Measurements from ENCODE around the gene PRXL2B. TPM values are rescaled to one million over a fixed set of nuclear protein-coding genes. Genes with fewer than 3 reads are reported as not detected.

The PRXL2B gene
- total RNA-seq, 1 experiment from 2014 or later: 32.2 TPM

- no peak for TF ChIP-seq EZH2phosphoT487 (IDR thresholded peaks at IDR 0.05; ENCODE audit: borderline replicate concordance)
- TF ChIP-seq CTCF (IDR thresholded peaks at IDR 0.05 in 2 of 3, conservative IDR thresholded peaks at IDR 0.05 in 1 of 3; ENCODE audit: borderline replicate concordance in 1 of 3, insufficient read depth in 1 of 3, low read depth in 2 of 3, low read length in 2 of 3): no peak
- TF ChIP-seq, protein P1, sequence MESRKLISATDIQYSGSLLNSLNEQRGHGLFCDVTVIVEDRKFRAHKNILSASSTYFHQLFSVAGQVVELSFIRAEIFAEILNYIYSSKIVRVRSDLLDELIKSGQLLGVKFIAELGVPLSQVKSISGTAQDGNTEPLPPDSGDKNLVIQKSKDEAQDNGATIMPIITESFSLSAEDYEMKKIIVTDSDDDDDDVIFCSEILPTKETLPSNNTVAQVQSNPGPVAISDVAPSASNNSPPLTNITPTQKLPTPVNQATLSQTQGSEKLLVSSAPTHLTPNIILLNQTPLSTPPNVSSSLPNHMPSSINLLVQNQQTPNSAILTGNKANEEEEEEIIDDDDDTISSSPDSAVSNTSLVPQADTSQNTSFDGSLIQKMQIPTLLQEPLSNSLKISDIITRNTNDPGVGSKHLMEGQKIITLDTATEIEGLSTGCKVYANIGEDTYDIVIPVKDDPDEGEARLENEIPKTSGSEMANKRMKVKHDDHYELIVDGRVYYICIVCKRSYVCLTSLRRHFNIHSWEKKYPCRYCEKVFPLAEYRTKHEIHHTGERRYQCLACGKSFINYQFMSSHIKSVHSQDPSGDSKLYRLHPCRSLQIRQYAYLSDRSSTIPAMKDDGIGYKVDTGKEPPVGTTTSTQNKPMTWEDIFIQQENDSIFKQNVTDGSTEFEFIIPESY (IDR thresholded peaks at IDR 0.05; ENCODE audit: extremely low read depth, insufficient replicate concordance, low read length): no peak
Observed at GRCh38 chr1:2558861-2559260, 27.7 kb upstream of the PRXL2B start (continued).

DNA sequence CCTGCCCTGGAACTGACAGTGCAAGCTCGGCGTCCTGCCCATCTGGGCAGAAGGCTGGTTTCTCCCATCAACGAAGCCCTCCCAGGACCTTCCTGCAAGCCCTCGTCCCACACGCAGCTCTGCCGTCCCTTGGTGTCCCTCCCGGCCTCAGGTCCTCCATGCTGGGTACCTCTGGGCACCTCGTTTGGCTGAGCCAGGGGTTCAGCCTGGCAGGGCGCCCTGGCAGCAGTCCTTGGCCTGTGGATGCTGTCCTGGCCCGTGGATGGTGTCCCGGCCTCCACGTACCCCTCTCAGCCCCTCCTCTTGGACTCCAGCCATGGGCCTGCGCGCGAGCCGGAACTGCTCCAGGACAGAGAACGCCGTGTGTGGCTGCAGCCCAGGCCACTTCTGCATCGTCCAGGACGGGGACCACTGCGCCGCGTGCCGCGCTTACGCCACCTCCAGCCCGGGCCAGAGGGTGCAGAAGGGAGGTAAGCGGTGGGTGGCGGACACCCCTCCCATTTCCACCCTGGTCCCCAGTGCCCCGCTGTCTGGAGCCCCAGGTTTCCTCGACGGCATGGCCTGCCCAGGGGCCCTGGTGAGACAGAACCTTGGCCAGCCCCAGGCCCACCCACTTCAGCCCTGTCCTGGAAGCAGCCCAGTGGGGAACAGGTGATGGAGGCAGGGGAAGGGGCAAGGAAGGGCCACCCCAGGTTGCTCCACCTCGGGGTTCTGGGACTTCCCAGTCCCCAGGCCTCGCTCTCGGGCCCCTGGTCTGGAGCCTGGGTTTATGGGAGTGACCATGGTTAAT is 26.9 kb upstream of the PRXL2B start:
- no TSS peak for BruUV-seq (replicated peaks)
- POLR2A ChIA-PET: no interaction called here

More for the DNA sequence above, 26.9 kb upstream of the PRXL2B start:
- H2AFZ ChIP-seq (ENCODE audit: low read depth, low read length, poor library complexity, severe bottlenecking): no peak overlapping the region
- H3K9me3 ChIP-seq (ENCODE audit: control insufficient read depth in 1 of 2, insufficient read depth in 1 of 2, low read depth in 1 of 2, low read length in 2 of 2): no peaks in the 10 kb centered on the region
- H3K27ac ChIP-seq (ENCODE audit: low read depth, low read length): no peak overlapping the region
- TF ChIP-seq, protein P2, sequence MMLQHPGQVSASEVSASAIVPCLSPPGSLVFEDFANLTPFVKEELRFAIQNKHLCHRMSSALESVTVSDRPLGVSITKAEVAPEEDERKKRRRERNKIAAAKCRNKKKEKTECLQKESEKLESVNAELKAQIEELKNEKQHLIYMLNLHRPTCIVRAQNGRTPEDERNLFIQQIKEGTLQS (IDR thresholded peaks at IDR 0.05): no peak
- TF ChIP-seq POLR2A (IDR thresholded peaks at IDR 0.05; ENCODE audit: borderline replicate concordance, extremely low read depth, insufficient read depth, insufficient read length) (no peak), TCF7L2 (IDR thresholded peaks at IDR 0.05; ENCODE audit: borderline replicate concordance, extremely low read depth, insufficient read depth, insufficient read length) (no peak), POLR2AphosphoS5 (IDR thresholded peaks at IDR 0.05; ENCODE audit: low read depth, low read length) (no peak)
- TF ChIP-seq, protein P3, sequence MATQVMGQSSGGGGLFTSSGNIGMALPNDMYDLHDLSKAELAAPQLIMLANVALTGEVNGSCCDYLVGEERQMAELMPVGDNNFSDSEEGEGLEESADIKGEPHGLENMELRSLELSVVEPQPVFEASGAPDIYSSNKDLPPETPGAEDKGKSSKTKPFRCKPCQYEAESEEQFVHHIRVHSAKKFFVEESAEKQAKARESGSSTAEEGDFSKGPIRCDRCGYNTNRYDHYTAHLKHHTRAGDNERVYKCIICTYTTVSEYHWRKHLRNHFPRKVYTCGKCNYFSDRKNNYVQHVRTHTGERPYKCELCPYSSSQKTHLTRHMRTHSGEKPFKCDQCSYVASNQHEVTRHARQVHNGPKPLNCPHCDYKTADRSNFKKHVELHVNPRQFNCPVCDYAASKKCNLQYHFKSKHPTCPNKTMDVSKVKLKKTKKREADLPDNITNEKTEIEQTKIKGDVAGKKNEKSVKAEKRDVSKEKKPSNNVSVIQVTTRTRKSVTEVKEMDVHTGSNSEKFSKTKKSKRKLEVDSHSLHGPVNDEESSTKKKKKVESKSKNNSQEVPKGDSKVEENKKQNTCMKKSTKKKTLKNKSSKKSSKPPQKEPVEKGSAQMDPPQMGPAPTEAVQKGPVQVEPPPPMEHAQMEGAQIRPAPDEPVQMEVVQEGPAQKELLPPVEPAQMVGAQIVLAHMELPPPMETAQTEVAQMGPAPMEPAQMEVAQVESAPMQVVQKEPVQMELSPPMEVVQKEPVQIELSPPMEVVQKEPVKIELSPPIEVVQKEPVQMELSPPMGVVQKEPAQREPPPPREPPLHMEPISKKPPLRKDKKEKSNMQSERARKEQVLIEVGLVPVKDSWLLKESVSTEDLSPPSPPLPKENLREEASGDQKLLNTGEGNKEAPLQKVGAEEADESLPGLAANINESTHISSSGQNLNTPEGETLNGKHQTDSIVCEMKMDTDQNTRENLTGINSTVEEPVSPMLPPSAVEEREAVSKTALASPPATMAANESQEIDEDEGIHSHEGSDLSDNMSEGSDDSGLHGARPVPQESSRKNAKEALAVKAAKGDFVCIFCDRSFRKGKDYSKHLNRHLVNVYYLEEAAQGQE (IDR thresholded peaks at IDR 0.05; ENCODE audit: low read depth): no peak
- no peaks in the 10 kb centered on the region for H3K36me3 ChIP-seq (ENCODE audit: control insufficient read depth in 1 of 2, insufficient read depth in 2 of 2, low read length in 2 of 2)
- ATAC-seq: no peak
- ChIA-PET CTCF (no interaction called here), RAD21 (ENCODE audit: low non-redundant PET in 1 of 2, low total read pairs in 2 of 2, uncharacterized antibody in 2 of 2, unreplicated experiment in 2 of 2) (interaction anchor here in 1 of 2 experiments (0.8 kb wide), 1 partner anchor 26 kb away, joined by 3 read pairs; no protein-coding TSS in a partner anchor)
- DNase-seq (ENCODE audit: low read depth, low spot score): no peak
- intact Hi-C loops (cut with micrococcal nuclease): no loop called here
- H3K9me2 ChIP-seq (ENCODE audit: insufficient read depth): no peaks in the 10 kb centered on the region
- no peaks in the 10 kb centered on the region for H3K27me3 ChIP-seq (ENCODE audit: insufficient read depth, low read length)
- no peak overlapping the region for H3K9ac ChIP-seq (ENCODE audit: low read length)
- H3K4me1 ChIP-seq (ENCODE audit: control insufficient read depth in 1 of 2, insufficient read depth in 2 of 2, low read length in 2 of 2): no peaks in the 10 kb centered on the region
- no peak overlapping the region for H3K4me2 ChIP-seq (ENCODE audit: low read length)
- H4K20me1 ChIP-seq (ENCODE audit: insufficient read depth): no peaks in the 10 kb centered on the region
- H3K79me2 ChIP-seq (ENCODE audit: insufficient read depth, low read length): no peaks in the 10 kb centered on the region
- H3K4me3 ChIP-seq (replicated peaks in 1 of 2; ENCODE audit: low read depth in 1 of 2, low read length in 2 of 2): no peak overlapping the region

Measured in HCT116 (cell line).